Measurements from ENCODE around the gene LAMA4.

The LAMA4 gene

GRCh38 chr6:112275365-112275764 is 21.0 kb upstream of the LAMA4 start:
- DNase-seq = no peak

GRCh38 chr6:112274774-112275173 is 20.4 kb upstream of the LAMA4 start:
- no peak for DNase-seq

GRCh38 chr6:112272799-112273198 is 18.4 kb upstream of the LAMA4 start:
- DNase-seq = no peak

- DNase-seq = no peak
These were observed 16.4 kb upstream of the LAMA4 start for GRCh38 chr6:112270756-112271155.

- DNase-seq = no peak
These were observed 15.7 kb upstream of the LAMA4 start for GRCh38 chr6:112269979-112270566.

GRCh38 chr6:112269114-112269513 is 14.7 kb upstream of the LAMA4 start:
- DNase-seq = no peak

- DNase-seq = no peak
These were observed 14.3 kb upstream of the LAMA4 start for GRCh38 chr6:112268654-112269053.

GRCh38 chr6:112268019-112268418 is 13.7 kb upstream of the LAMA4 start:
- no peak for DNase-seq

- DNase-seq = no peak
These were observed 12.0 kb upstream of the LAMA4 start for GRCh38 chr6:112266331-112266730.

- no peak for DNase-seq
These were observed 4.9 kb upstream of the LAMA4 start for GRCh38 chr6:112259337-112259675.

- no peak for DNase-seq
These were observed 4.4 kb upstream of the LAMA4 start for GRCh38 chr6:112258642-112259336.

- no peak for DNase-seq
These were observed 3.0 kb upstream of the LAMA4 start for GRCh38 chr6:112257178-112257855.

- DNase-seq = no peak
These were observed 554 bp upstream of the LAMA4 start for GRCh38 chr6:112254921-112255320.

GRCh38 chr6:112253498-112253840 is 898 bp downstream of the LAMA4 start:
- DNase-seq = no peak

GRCh38 chr6:112252571-112253497 is 1.5 kb downstream of the LAMA4 start:
- DNase-seq = no peak

- DNase-seq = no peak
These were observed 3.0 kb downstream of the LAMA4 start for GRCh38 chr6:112251171-112251875.

GRCh38 chr6:112249489-112249888 is 4.9 kb downstream of the LAMA4 start:
- DNase-seq = no peak

GRCh38 chr6:112247275-112247674 is 7.1 kb downstream of the LAMA4 start:
- no peak for DNase-seq

GRCh38 chr6:112245511-112246203 is 8.7 kb downstream of the LAMA4 start:
- DNase-seq = no peak

GRCh38 chr6:112243861-112244827 is 10.2 kb downstream of the LAMA4 start:
- DNase-seq = no peak
